NCI-H1417 treated with DMSO at 0.1 percent for 48 hours (cell line): ENCODE measurements around the gene PAFAH1B1.
"Not testable (repeated sequence)": the region's sequence is repeated elsewhere in the genome, so short reads cannot be mapped to it uniquely, and the experiment has no call there.

Experiments used
- DNase-seq: peaks from one replicate; lab custom pipeline; 2025; lab: John Stamatoyannopoulos, UW

Gene PAFAH1B1

GRCh38 chr17:2592971-2593820 lies at the start of gene PAFAH1B1:
TSS of gene PAFAH1B1 (plus strand) at chr17:2593654. CDS start at chr17:2638289, 44,635 bp downstream.
- DNase-seq: peak; percentile 22

- DNase-seq: no peak
Observed at GRCh38 chr17:2545393-2545792, 48.1 kb upstream of the PAFAH1B1 start.

- DNase-seq: no peak
Observed at GRCh38 chr17:2547176-2547575, 46.3 kb upstream of the PAFAH1B1 start.

- not testable (repeated sequence) for DNase-seq
Observed at GRCh38 chr17:2548026-2548425, 45.4 kb upstream of the PAFAH1B1 start.

- DNase-seq: no peak
Observed at GRCh38 chr17:2549392-2550211, 43.9 kb upstream of the PAFAH1B1 start.

GRCh38 chr17:2551493-2551892 lies 42.0 kb upstream of the PAFAH1B1 start:
- no peak for DNase-seq

GRCh38 chr17:2551928-2552327 lies 41.5 kb upstream of the PAFAH1B1 start:
- no peak for DNase-seq

GRCh38 chr17:2560658-2561057 lies 32.8 kb upstream of the PAFAH1B1 start:
- DNase-seq: no peak

- DNase-seq: no peak
Observed at GRCh38 chr17:2562162-2562858, 31.1 kb upstream of the PAFAH1B1 start.

GRCh38 chr17:2563061-2563460 lies 30.4 kb upstream of the PAFAH1B1 start:
- DNase-seq: no peak

GRCh38 chr17:2563543-2563942 lies 29.9 kb upstream of the PAFAH1B1 start:
- no peak for DNase-seq

- no peak for DNase-seq
Observed at GRCh38 chr17:2564877-2565276, 28.6 kb upstream of the PAFAH1B1 start.

GRCh38 chr17:2566056-2566455 lies 27.4 kb upstream of the PAFAH1B1 start:
- DNase-seq: no peak

GRCh38 chr17:2571523-2572303 lies 21.7 kb upstream of the PAFAH1B1 start:
- no peak for DNase-seq

GRCh38 chr17:2572304-2572609 lies 21.2 kb upstream of the PAFAH1B1 start:
- DNase-seq: not testable (repeated sequence)

GRCh38 chr17:2580151-2580550 lies 13.3 kb upstream of the PAFAH1B1 start:
- DNase-seq: no peak

- no peak for DNase-seq
Observed at GRCh38 chr17:2580661-2581060, 12.8 kb upstream of the PAFAH1B1 start.

- DNase-seq: no peak
Observed at GRCh38 chr17:2582493-2582892, 11.0 kb upstream of the PAFAH1B1 start.

- no peak for DNase-seq
Observed at GRCh38 chr17:2591040-2591640, 2.3 kb upstream of the PAFAH1B1 start.

- DNase-seq: no peak
Observed at GRCh38 chr17:2593821-2594721, 617 bp downstream of the PAFAH1B1 start.
